Measurements from ENCODE around the gene TEX11.
A peak's percentile ranks its signal among the peaks of the same experiment; 100 is the strongest.

TEX11 gene

GRCh38 chrX:70485466-70485865, 423.0 kb downstream of the TEX11 start:
- DNase-seq, result no peak

GRCh38 chrX:70482300-70482699, 426.2 kb downstream of the TEX11 start:
- DNase-seq, result no peak

- DNase-seq, result peak; percentile 1
Measured at GRCh38 chrX:70481471-70482270, 426.8 kb downstream of the TEX11 start.

- DNase-seq, result no peak
Measured at GRCh38 chrX:70480660-70481018, 427.9 kb downstream of the TEX11 start.

GRCh38 chrX:70479922-70480659, 428.4 kb downstream of the TEX11 start:
- DNase-seq, result peak; percentile 19

GRCh38 chrX:70479247-70479921, 429.1 kb downstream of the TEX11 start:
- DNase-seq, result peak; percentile 59

Data from kidney glomerular epithelial cell (primary cell).